WTC11 (cell line): ENCODE measurements around the gene INPP4B. TPM values are rescaled to one million over a fixed set of nuclear protein-coding genes. Genes with fewer than 3 reads are reported as not detected.

Experiments
- ATAC-seq: fragments of 200-7000 bp; cut with Tn5 transposase; 2 replicates; pipeline ENCODE4 v1.10.0; 2021; ENCODE audit warnings: mild to moderate bottlenecking, moderate library complexity
- CTCF ChIA-PET: fragments of 300-600 bp; sonication (Branson Sonifier 250); formaldehyde crosslinking; loops from one replicate; lab custom pipeline; 2021; ENCODE audit warnings: antibody characterized with exemption; lab: Charles Lee
- POLR2A ChIA-PET: fragments of 350-600 bp; sonication (Branson Sonifier 250); formaldehyde crosslinking; loops from one replicate; lab custom pipeline; 2021; ENCODE audit warnings: antibody characterized with exemption; lab: Charles Lee
- DNase-seq: peaks from one replicate; pipeline ENCODE4 v3.0.0; 2021; ENCODE audit warnings: low spot score
- H3K27ac Mint-ChIP-seq: 2 replicates; pipeline ENCODE4 v1.8.0; 2021; ENCODE audit warnings: mixed read lengths
- H3K27me3 Mint-ChIP-seq: 2 replicates; pipeline ENCODE4 v1.8.0; 2021; ENCODE audit warnings: low read depth, mild to moderate bottlenecking, moderate library complexity, mixed read lengths
- H3K36me3 Mint-ChIP-seq: 2 replicates; pipeline ENCODE4 v1.8.0; 2021; ENCODE audit warnings: mixed read lengths
- H3K4me1 Mint-ChIP-seq: 2 replicates; pipeline ENCODE4 v1.8.0; 2022; ENCODE audit warnings: mixed read lengths
- H3K4me3 Mint-ChIP-seq: 2 replicates; pipeline ENCODE4 v1.8.0; 2021; ENCODE audit warnings: mild to moderate bottlenecking, moderate library complexity, mixed read lengths
- H3K9me3 Mint-ChIP-seq: 2 replicates; pipeline ENCODE4 v1.8.0; 2021; ENCODE audit warnings: mixed read lengths
- ATF1 ChIP-seq: sonication (generic); formaldehyde crosslinking; IDR thresholded peaks from 2 replicates; pipeline ENCODE4 v1.8.1; 2023; ENCODE audit warnings: mild to moderate bottlenecking, moderate library complexity, missing genetic modification reagents
- ATF6 ChIP-seq: sonication (generic); formaldehyde crosslinking; IDR thresholded peaks from 2 replicates; pipeline ENCODE4 v1.8.1; 2023; ENCODE audit warnings: mild to moderate bottlenecking, missing genetic modification reagents
- CREM ChIP-seq: sonication (generic); formaldehyde crosslinking; IDR thresholded peaks from 2 replicates; pipeline ENCODE4 v1.8.1; 2022; ENCODE audit warnings: mild to moderate bottlenecking, missing genetic modification reagents, moderate library complexity
- E2F5 ChIP-seq: sonication (generic); formaldehyde crosslinking; IDR thresholded peaks from 2 replicates; pipeline ENCODE4 v1.8.1; 2022; ENCODE audit warnings: mild to moderate bottlenecking, moderate library complexity, missing genetic modification reagents
- FOXJ3 ChIP-seq: sonication (generic); formaldehyde crosslinking; IDR thresholded peaks from 2 replicates; pipeline ENCODE4 v1.9.0; 2021; ENCODE audit warnings: missing genetic modification reagents, mild to moderate bottlenecking, borderline replicate concordance
- GABPB1 ChIP-seq: sonication (generic); formaldehyde crosslinking; IDR thresholded peaks from 2 replicates; pipeline ENCODE4 v1.8.1; 2023; ENCODE audit warnings: mild to moderate bottlenecking, missing genetic modification reagents
- HMGXB4 ChIP-seq: sonication (generic); formaldehyde crosslinking; IDR thresholded peaks from 2 replicates; pipeline ENCODE4 v1.8.1; 2023; ENCODE audit warnings: mild to moderate bottlenecking, moderate library complexity, missing genetic modification reagents
- IRF2 ChIP-seq: sonication (generic); formaldehyde crosslinking; IDR thresholded peaks from 2 replicates; pipeline ENCODE4 v1.8.0; 2022; ENCODE audit warnings: low read depth, missing genetic modification reagents, borderline replicate concordance
- JAZF1 ChIP-seq: fragments of 250-450 bp; sonication (Bioruptor Pico); IDR thresholded peaks from 2 replicates; pipeline ENCODE4 v1.9.0; 2021; ENCODE audit warnings: moderate library complexity, mild to moderate bottlenecking, inconsistent platforms
- MYBL2 ChIP-seq: sonication (generic); formaldehyde crosslinking; IDR thresholded peaks from 2 replicates; pipeline ENCODE4 v1.8.1; 2023; ENCODE audit warnings: mild to moderate bottlenecking, moderate library complexity, missing genetic modification reagents
- NFATC4 ChIP-seq: fragments of 250-450 bp; sonication (Bioruptor Pico); IDR thresholded peaks from 2 replicates; pipeline ENCODE4 v1.9.0; 2021; ENCODE audit warnings: mild to moderate bottlenecking
- STAT6 ChIP-seq: sonication (generic); formaldehyde crosslinking; conservative IDR thresholded peaks from 2 replicates; pipeline ENCODE4 v1.8.1; 2023; ENCODE audit warnings: mild to moderate bottlenecking, low read depth, missing genetic modification reagents, moderate library complexity
- TEAD4 ChIP-seq: sonication (generic); formaldehyde crosslinking; IDR thresholded peaks from 2 replicates; pipeline ENCODE4 v1.8.0; 2022; ENCODE audit warnings: mild to moderate bottlenecking, missing genetic modification reagents
- USF2 ChIP-seq: sonication (generic); formaldehyde crosslinking; IDR thresholded peaks from 2 replicates; pipeline ENCODE4 v1.8.1; 2023; ENCODE audit warnings: mild to moderate bottlenecking, missing genetic modification reagents, moderate library complexity
- ZBTB21 ChIP-seq: sonication (generic); formaldehyde crosslinking; IDR thresholded peaks from 2 replicates; pipeline ENCODE4 v1.8.1; 2023; ENCODE audit warnings: mild to moderate bottlenecking, missing genetic modification reagents, borderline replicate concordance
- ZNF219 ChIP-seq: sonication (generic); formaldehyde crosslinking; IDR thresholded peaks from 2 replicates; pipeline ENCODE4 v1.8.0; 2023; ENCODE audit warnings: missing genetic modification reagents, mild to moderate bottlenecking, borderline replicate concordance
- ZNF416 ChIP-seq: fragments of 250-450 bp; sonication (Bioruptor Pico); IDR thresholded peaks from 2 replicates; pipeline ENCODE4 v1.9.0; 2021; ENCODE audit warnings: mild to moderate bottlenecking, inconsistent platforms
- total RNA-seq: library from RNA; stranded (reverse); gene quantifications from 3 replicates; pipeline ENCODE4 v1.2.3, GENCODE V29; 2021
- TF ChIP-seq, protein P1 (sequence below): fragments of 250-450 bp; sonication (Bioruptor Pico); IDR thresholded peaks from 2 replicates; pipeline ENCODE4 v1.9.0; 2021; ENCODE audit warnings: mild to moderate bottlenecking
- TF ChIP-seq, protein P2 (sequence below): sonication (generic); formaldehyde crosslinking; IDR thresholded peaks from 2 replicates; pipeline ENCODE4 v1.8.0; 2023; ENCODE audit warnings: mild to moderate bottlenecking, missing genetic modification reagents
- TF ChIP-seq, protein P3 (sequence below): fragments of 250-450 bp; sonication (Bioruptor Pico); IDR thresholded peaks from 2 replicates; pipeline ENCODE4 v1.9.0; 2021; ENCODE audit warnings: moderate library complexity, mild to moderate bottlenecking, inconsistent platforms, borderline replicate concordance

INPP4B gene
- total RNA-seq, 1 experiment from 2014 or later = 0.92 TPM

- TF ChIP-seq ZBTB21 (CRISPR knock-in tag) = no peak
- no peak for TF ChIP-seq ZNF416 (CRISPR knock-in tag)
- no peak for TF ChIP-seq CREM (CRISPR knock-in tag)
Measured at GRCh38 chr4:142858965-142859364, 12.9 kb upstream of the INPP4B start (continued).

GRCh38 chr4:142858446-142858845 is 12.3 kb upstream of the INPP4B start:
- H3K4me3 Mint-ChIP-seq = no peak overlapping the region
- CTCF ChIA-PET = interaction anchor here (1.2 to 1.4 kb wide), 2 partner anchors 13 to 25 kb away, joined by 6 read pairs; partner anchors contain the start of gene INPP4B
- ATAC-seq (no peak), DNase-seq (no peak)
- TF ChIP-seq JAZF1 (no peak), ATF6 (no peak), USF2 (CRISPR knock-in tag) (no peak), STAT6 (no peak), HMGXB4 (CRISPR knock-in tag) (no peak), ZNF219 (no peak), FOXJ3 (CRISPR knock-in tag) (no peak)
- TF ChIP-seq, all 79 proteins: peak for 0
- H3K27me3 Mint-ChIP-seq = no peaks in the 10 kb centered on the region; the same call in 1 of the 2 replicates
- no peaks in the 10 kb centered on the region for H3K36me3 Mint-ChIP-seq
- H3K4me1 Mint-ChIP-seq = no peaks in the 10 kb centered on the region
- no peaks in the 10 kb centered on the region for H3K9me3 Mint-ChIP-seq
- POLR2A ChIA-PET = no interaction called here
- no peak overlapping the region for H3K27ac Mint-ChIP-seq

- Mint-ChIP-seq H3K9me3 (no peaks in the 10 kb centered on the region), H3K27me3 (no peaks in the 10 kb centered on the region; the same call in 1 of the 2 replicates), H3K4me3 (no peak overlapping the region), H3K27ac (no peak overlapping the region), H3K4me1 (no peaks in the 10 kb centered on the region), H3K36me3 (no peaks in the 10 kb centered on the region)
- ATAC-seq = no peak
- ChIA-PET CTCF (no interaction called here), POLR2A (no interaction called here)
- no peak for DNase-seq
- TF ChIP-seq, protein P1, sequence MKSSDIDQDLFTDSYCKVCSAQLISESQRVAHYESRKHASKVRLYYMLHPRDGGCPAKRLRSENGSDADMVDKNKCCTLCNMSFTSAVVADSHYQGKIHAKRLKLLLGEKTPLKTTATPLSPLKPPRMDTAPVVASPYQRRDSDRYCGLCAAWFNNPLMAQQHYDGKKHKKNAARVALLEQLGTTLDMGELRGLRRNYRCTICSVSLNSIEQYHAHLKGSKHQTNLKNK (CRISPR knock-in tag) = no peak
- TF ChIP-seq, protein P2, sequence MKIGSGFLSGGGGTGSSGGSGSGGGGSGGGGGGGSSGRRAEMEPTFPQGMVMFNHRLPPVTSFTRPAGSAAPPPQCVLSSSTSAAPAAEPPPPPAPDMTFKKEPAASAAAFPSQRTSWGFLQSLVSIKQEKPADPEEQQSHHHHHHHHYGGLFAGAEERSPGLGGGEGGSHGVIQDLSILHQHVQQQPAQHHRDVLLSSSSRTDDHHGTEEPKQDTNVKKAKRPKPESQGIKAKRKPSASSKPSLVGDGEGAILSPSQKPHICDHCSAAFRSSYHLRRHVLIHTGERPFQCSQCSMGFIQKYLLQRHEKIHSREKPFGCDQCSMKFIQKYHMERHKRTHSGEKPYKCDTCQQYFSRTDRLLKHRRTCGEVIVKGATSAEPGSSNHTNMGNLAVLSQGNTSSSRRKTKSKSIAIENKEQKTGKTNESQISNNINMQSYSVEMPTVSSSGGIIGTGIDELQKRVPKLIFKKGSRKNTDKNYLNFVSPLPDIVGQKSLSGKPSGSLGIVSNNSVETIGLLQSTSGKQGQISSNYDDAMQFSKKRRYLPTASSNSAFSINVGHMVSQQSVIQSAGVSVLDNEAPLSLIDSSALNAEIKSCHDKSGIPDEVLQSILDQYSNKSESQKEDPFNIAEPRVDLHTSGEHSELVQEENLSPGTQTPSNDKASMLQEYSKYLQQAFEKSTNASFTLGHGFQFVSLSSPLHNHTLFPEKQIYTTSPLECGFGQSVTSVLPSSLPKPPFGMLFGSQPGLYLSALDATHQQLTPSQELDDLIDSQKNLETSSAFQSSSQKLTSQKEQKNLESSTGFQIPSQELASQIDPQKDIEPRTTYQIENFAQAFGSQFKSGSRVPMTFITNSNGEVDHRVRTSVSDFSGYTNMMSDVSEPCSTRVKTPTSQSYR (CRISPR knock-in tag) = no peak
- TF ChIP-seq E2F5 (CRISPR knock-in tag) (no peak), ATF1 (no peak), MYBL2 (CRISPR knock-in tag) (no peak), IRF2 (no peak), GABPB1 (no peak), ZNF416 (CRISPR knock-in tag) (no peak), TEAD4 (CRISPR knock-in tag) (no peak), NFATC4 (CRISPR knock-in tag) (no peak)
- TF ChIP-seq, protein P3, sequence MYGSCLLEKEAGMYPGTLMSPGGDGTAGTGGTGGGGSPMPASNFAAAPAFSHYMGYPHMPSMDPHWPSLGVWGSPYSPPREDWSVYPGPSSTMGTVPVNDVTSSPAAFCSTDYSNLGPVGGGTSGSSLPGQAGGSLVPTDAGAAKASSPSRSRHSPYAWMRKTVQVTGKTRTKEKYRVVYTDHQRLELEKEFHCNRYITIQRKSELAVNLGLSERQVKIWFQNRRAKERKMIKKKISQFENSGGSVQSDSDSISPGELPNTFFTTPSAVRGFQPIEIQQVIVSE (CRISPR knock-in tag) = no peak
- TF ChIP-seq, all 79 proteins: peak for 0
Measured at GRCh38 chr4:142856576-142856975, 10.5 kb upstream of the INPP4B start.
